Measurements from ENCODE around the gene WASF1.

GRCh38 chr6:110188791-110189190, 9.3 kb upstream of the WASF1 start:
- TF ChIP-seq POLR2A (IDR thresholded peaks at IDR 0.05) (no peak), CTCF (IDR thresholded peaks at IDR 0.05) (no peak)

Measured in esophagus squamous epithelium (tissue), 4 donors.